Stimulated activated naive CD8-positive, alpha-beta T cell treated with anti-CD3 and anti-CD28 coated beads, Interleukin-15, Interleukin-2, amounts not matched to agents 100 ng/mL and 50 ng/mL, for 24 hours (primary cell): Measurements from ENCODE around the gene PADI4.

Experiments
- H3K27ac Mint-ChIP-seq: one replicate; pipeline ENCODE4 v1.8.0; 2021; ENCODE audit warnings: mild to moderate bottlenecking, mixed read lengths
- H3K27me3 Mint-ChIP-seq: one replicate; pipeline ENCODE4 v1.8.0; 2021; ENCODE audit warnings: mixed read lengths
- H3K36me3 Mint-ChIP-seq: one replicate; pipeline ENCODE4 v1.8.0; 2021; ENCODE audit warnings: low read depth, mixed read lengths
- H3K4me1 Mint-ChIP-seq: one replicate; pipeline ENCODE4 v1.8.0; 2021; ENCODE audit warnings: low read depth, mixed read lengths
- H3K4me3 Mint-ChIP-seq: one replicate; pipeline ENCODE4 v1.8.0; 2021; ENCODE audit warnings: mild to moderate bottlenecking, mixed read lengths
- H3K9me3 Mint-ChIP-seq: one replicate; pipeline ENCODE4 v1.8.0; 2021; ENCODE audit warnings: mixed read lengths

PADI4 gene

DNA sequence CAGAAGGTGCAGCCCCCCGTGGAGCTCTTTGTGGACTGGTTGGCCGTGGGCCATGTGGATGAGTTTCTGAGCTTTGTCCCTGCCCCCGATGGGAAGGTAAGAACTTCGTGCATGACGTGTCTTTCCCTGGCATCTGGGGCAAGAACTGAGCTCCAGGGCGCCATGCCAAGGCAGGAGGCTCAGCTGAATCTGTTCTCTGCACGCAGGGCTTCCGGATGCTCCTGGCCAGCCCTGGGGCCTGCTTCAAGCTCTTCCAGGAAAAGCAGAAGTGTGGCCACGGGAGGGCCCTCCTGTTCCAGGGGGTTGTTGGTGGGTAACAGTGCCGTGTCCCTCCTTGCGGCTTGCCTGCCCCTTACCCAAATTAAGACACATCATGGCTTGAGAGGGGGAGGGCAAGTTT, 31.4 kb upstream of the PADI4 start:
- H3K4me1 Mint-ChIP-seq, result no peaks in the 10 kb centered on the region
- H3K9me3 Mint-ChIP-seq, result no peaks in the 10 kb centered on the region
- H3K27ac Mint-ChIP-seq, result no peak overlapping the region
- H3K36me3 Mint-ChIP-seq, result no peaks in the 10 kb centered on the region
- peaks cover 10% of the 10 kb centered on the region for H3K27me3 Mint-ChIP-seq
- H3K4me3 Mint-ChIP-seq, result no peak overlapping the region

DNA sequence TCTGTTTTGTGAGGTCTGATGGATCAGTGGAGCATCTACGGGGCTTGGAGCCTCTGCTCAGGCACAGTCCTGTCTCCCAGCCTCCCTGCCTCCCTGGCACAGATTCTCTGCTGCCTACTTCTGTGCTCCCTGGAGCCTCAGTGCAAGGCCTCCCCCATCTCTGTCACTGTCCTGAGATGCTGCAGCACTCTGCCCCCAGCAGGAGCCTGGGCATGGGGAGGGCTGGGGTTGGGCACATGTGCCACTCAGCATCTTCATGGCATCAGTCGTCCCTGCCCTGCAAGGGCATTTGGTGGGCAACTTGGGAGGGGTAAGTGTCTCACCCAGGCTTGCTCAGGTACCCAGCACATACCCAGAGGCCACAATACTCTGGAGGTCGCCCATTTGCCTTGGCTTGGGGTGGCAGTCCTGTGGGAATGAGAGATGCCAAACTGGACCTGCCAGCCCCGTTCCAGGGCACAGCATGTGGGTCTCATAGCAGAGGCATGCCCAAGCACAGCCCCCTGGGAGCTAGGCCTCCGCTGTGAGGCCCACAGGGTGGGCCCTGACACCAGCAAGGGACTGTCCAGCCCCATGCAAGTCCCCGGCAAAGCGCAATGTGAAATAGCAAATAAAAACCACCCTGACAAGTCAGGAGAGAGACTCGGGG, 30.4 kb upstream of the PADI4 start:
- H3K4me3 Mint-ChIP-seq, result no peak overlapping the region
- H3K27ac Mint-ChIP-seq, result no peak overlapping the region

DNA sequence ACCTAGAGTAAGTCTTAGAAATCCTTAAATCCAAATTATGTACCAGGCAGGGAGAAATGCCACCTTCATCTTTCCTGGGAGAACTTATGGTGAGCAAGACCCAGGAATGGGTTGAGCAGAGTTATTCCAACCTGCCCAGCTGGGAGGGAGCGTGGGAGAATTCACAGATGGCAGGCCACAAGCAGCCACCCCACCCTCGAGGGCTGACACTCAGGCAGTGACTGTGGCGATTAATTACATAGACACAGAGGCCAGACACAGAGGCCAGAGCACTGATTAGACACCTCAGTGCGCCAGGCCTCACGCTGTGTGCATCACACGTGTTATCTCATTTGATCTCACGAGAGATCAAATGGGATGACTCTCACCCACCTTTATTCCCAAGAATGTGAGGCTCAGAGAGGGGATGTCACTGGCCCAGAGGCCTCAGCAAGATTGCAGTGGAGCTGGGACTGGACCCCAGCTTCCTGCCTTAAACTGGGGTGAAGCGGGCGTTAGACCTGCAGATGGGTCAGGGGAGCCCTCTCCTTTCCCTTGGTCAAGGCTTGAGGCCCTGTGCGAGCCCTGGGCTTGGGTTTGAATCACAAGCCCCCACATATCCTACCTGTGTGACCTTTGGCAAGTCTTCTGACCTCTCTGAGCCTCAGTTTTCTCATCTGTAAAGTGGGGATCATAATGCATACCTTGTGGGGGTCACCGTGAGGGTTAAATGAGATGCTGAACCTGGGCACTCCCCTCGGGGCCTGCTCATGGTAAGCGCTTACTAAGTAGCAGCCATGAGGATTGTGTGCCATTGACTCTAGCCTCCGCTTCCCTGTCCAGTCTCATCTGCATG, 28.8 kb upstream of the PADI4 start:
- Mint-ChIP-seq H3K9me3 (no peaks in the 10 kb centered on the region), H3K4me1 (no peaks in the 10 kb centered on the region), H3K4me3 (no peak overlapping the region), H3K27ac (no peak overlapping the region), H3K27me3 (peaks cover 16% of the 10 kb centered on the region), H3K36me3 (no peaks in the 10 kb centered on the region)

More for the DNA sequence above, 30.4 kb upstream of the PADI4 start:
- H3K4me1 Mint-ChIP-seq, result no peaks in the 10 kb centered on the region
- H3K36me3 Mint-ChIP-seq, result no peaks in the 10 kb centered on the region
- H3K27me3 Mint-ChIP-seq, result peaks cover 16% of the 10 kb centered on the region
- H3K9me3 Mint-ChIP-seq, result no peaks in the 10 kb centered on the region

DNA sequence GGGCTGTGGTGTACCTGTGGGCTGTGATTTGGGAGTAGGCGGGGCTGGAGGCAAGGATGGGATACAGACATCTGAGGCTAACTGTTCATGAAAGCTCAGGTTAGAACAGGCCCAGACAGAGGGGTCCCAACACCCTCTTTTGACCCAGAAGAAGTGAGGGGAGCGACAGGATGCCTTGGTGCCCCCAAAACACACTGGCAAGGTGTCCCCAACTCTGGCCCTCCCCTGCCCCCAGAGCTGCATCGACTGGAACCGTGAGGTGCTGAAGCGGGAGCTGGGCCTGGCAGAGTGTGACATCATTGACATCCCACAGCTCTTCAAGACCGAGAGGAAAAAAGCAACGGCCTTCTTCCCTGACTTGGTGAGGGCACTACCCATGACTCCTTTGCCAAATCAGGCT, 27.6 kb upstream of the PADI4 start:
- H3K36me3 Mint-ChIP-seq, result no peaks in the 10 kb centered on the region
- peaks cover 12% of the 10 kb centered on the region for H3K27me3 Mint-ChIP-seq
- H3K4me1 Mint-ChIP-seq, result no peaks in the 10 kb centered on the region
- H3K9me3 Mint-ChIP-seq, result no peaks in the 10 kb centered on the region
- no peak overlapping the region for H3K27ac Mint-ChIP-seq
- no peak overlapping the region for H3K4me3 Mint-ChIP-seq

GRCh38 chr1:17280894-17281293, 27.1 kb upstream of the PADI4 start:
- peaks cover 11% of the 10 kb centered on the region for H3K27me3 Mint-ChIP-seq
- H3K4me1 Mint-ChIP-seq, result no peaks in the 10 kb centered on the region
- H3K4me3 Mint-ChIP-seq, result no peak overlapping the region
- H3K9me3 Mint-ChIP-seq, result no peaks in the 10 kb centered on the region
- H3K27ac Mint-ChIP-seq, result no peak overlapping the region
- no peaks in the 10 kb centered on the region for H3K36me3 Mint-ChIP-seq

DNA sequence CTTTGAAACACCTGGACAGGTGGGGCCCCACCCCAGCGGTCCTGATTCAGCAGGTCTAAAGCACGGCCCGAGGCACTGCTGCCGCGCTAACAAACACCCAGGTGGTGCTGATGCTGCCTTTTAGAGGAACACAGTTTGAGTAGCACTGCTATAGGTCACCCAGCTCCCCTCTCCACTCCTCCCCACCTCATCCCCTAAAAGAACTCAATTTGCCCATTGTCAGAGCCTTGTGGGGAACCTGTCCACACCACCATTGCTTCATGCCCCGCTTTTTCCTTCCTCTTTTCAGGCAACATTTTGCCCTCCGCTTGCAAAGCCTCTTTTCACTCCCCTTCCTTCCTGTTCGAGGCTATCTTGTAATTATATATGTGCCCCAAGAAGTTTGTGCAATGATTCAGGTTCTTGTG, 26.2 kb upstream of the PADI4 start:
- Mint-ChIP-seq H3K9me3 (no peaks in the 10 kb centered on the region), H3K27me3 (peaks cover 11% of the 10 kb centered on the region), H3K27ac (no peak overlapping the region), H3K36me3 (no peaks in the 10 kb centered on the region), H3K4me1 (no peaks in the 10 kb centered on the region), H3K4me3 (no peak overlapping the region)

DNA sequence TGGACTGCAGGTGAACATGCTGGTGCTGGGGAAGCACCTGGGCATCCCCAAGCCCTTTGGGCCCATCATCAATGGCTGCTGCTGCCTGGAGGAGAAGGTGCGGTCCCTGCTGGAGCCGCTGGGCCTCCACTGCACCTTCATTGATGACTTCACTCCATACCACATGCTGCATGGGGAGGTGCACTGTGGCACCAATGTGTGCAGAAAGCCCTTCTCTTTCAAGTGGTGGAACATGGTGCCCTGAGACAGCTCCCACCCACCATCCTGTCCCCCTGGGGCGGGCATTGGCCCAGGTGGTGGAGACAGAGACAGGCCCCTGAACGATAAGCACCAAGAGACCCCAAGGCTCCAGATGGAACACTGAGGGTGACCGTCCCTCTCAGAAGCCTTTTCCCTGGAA, 25.2 kb upstream of the PADI4 start:
- Mint-ChIP-seq H3K27me3 (peaks cover 11% of the 10 kb centered on the region), H3K4me1 (no peaks in the 10 kb centered on the region), H3K27ac (no peak overlapping the region), H3K9me3 (no peaks in the 10 kb centered on the region), H3K36me3 (no peaks in the 10 kb centered on the region), H3K4me3 (no peak overlapping the region)

GRCh38 chr1:17286646-17287045, 21.4 kb upstream of the PADI4 start:
- no peak overlapping the region for H3K27ac Mint-ChIP-seq
- H3K9me3 Mint-ChIP-seq, result no peaks in the 10 kb centered on the region
- no peaks in the 10 kb centered on the region for H3K36me3 Mint-ChIP-seq
- no peak overlapping the region for H3K4me3 Mint-ChIP-seq
- no peaks in the 10 kb centered on the region for H3K4me1 Mint-ChIP-seq
- H3K27me3 Mint-ChIP-seq, result peaks cover 12% of the 10 kb centered on the region

DNA sequence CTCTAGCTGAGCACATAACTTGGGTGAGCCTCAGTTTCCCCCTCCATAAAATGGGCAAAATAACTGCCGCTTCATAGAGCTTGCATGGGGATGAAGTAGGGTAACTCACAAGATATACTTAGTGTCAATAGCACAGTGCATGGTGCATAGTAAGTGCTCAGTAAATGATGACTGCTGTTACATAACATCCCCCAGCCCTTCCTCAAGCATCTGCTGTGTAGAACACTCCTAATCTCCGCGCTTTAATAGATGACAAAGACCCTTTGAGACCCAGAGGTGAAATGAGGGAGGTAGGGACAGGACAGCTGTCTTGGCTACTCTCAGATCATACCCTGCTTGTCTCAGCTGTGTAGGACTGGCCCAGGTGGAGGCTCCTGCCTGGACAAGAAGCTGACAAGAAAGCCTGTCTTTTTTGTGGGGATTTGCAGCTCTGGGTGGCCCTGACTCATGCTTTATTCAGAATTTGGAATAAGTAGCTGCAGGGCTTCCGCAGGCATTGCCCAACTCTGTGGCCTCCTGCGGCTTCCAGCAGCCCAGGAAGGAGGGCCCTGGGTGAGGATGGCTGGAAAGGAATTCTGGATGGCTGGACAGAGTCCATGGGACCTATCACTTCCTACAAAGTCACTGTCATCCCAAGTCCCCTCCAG, 20.7 kb upstream of the PADI4 start:
- no peaks in the 10 kb centered on the region for H3K4me1 Mint-ChIP-seq
- no peaks in the 10 kb centered on the region for H3K9me3 Mint-ChIP-seq
- no peak overlapping the region for H3K27ac Mint-ChIP-seq
- peaks cover 8% of the 10 kb centered on the region for H3K27me3 Mint-ChIP-seq
- no peaks in the 10 kb centered on the region for H3K36me3 Mint-ChIP-seq
- no peak overlapping the region for H3K4me3 Mint-ChIP-seq

DNA sequence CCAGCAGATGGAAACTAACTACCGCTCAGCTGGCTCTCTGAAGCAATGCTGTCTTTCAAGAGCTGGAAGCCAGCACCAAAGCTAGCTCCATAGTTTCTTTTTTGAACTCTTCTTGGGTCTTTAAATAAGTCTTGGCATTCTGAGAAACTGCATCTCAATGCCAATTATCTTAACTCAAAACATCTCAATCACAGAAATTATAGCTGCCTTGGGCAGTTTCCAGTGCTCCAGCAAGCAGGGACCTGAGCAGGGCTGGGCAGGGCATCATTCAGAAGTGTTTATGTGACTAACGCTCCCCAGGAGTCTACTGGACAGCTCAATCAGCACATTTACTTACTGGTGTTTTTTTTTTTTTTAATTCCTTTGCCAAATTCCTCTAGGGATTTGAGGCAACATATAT, 18.3 kb upstream of the PADI4 start:
- peaks cover 23% of the 10 kb centered on the region for H3K27me3 Mint-ChIP-seq
- no peak overlapping the region for H3K4me3 Mint-ChIP-seq
- no peaks in the 10 kb centered on the region for H3K36me3 Mint-ChIP-seq
- no peaks in the 10 kb centered on the region for H3K9me3 Mint-ChIP-seq
- H3K4me1 Mint-ChIP-seq, result no peaks in the 10 kb centered on the region
- no peak overlapping the region for H3K27ac Mint-ChIP-seq

GRCh38 chr1:17290553-17290952, 17.4 kb upstream of the PADI4 start:
- Mint-ChIP-seq H3K27me3 (peaks cover 23% of the 10 kb centered on the region), H3K4me1 (no peaks in the 10 kb centered on the region), H3K9me3 (no peaks in the 10 kb centered on the region), H3K36me3 (no peaks in the 10 kb centered on the region), H3K27ac (no peak overlapping the region), H3K4me3 (no peak overlapping the region)

GRCh38 chr1:17292299-17293160, 15.5 kb upstream of the PADI4 start:
- no peaks in the 10 kb centered on the region for H3K36me3 Mint-ChIP-seq
- H3K27ac Mint-ChIP-seq, result no peak overlapping the region
- no peaks in the 10 kb centered on the region for H3K4me1 Mint-ChIP-seq
- H3K27me3 Mint-ChIP-seq, result peaks cover 23% of the 10 kb centered on the region
- no peaks in the 10 kb centered on the region for H3K9me3 Mint-ChIP-seq
- H3K4me3 Mint-ChIP-seq, result no peak overlapping the region

DNA sequence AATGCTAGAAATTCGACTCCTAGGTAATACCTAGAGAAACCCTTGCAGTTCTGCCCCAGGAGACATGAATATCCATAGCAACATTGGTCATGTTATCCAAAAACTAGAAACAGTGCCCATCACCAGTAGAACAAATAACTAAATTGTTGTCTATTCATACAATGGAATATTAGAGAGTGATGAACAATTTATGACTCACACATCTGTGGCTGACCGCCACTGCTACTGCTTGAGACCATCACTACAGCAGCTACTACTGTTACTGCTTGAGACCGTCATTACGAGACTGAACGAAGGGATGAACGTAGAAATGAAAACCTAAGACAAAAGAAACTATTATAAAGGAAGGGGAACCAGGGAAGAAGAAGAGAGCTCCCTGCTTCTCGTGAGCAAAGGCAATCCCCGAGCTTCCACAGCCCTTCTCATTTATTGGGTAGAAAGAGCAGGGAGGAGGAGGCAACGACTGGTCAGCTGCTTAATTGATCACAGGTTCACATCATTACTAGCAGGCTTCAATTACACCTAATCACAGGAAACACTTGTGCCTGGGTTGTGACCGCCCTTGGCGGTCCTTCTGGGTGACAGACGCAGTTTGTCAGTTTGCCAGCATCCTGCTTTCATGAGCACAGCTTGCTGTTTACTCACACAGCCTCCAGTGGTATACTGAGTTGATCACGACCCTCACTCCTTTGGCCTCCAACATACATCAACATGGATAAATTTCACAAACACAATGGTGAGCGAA, 14.1 kb upstream of the PADI4 start:
- H3K36me3 Mint-ChIP-seq, result no peaks in the 10 kb centered on the region
- H3K9me3 Mint-ChIP-seq, result peaks cover 1% of the 10 kb centered on the region
- no peak overlapping the region for H3K27ac Mint-ChIP-seq
- H3K4me3 Mint-ChIP-seq, result no peak overlapping the region
- H3K4me1 Mint-ChIP-seq, result no peaks in the 10 kb centered on the region
- peaks cover 23% of the 10 kb centered on the region for H3K27me3 Mint-ChIP-seq

- H3K9me3 Mint-ChIP-seq, result peaks cover 3% of the 10 kb centered on the region
- no peaks in the 10 kb centered on the region for H3K4me1 Mint-ChIP-seq
- peaks cover 26% of the 10 kb centered on the region for H3K27me3 Mint-ChIP-seq
- no peak overlapping the region for H3K27ac Mint-ChIP-seq
- H3K36me3 Mint-ChIP-seq, result no peaks in the 10 kb centered on the region
- H3K4me3 Mint-ChIP-seq, result no peak overlapping the region
Observed at GRCh38 chr1:17295292-17295691, 12.7 kb upstream of the PADI4 start.
